ENCODE data around the gene OCA2.

Gene OCA2

DNA sequence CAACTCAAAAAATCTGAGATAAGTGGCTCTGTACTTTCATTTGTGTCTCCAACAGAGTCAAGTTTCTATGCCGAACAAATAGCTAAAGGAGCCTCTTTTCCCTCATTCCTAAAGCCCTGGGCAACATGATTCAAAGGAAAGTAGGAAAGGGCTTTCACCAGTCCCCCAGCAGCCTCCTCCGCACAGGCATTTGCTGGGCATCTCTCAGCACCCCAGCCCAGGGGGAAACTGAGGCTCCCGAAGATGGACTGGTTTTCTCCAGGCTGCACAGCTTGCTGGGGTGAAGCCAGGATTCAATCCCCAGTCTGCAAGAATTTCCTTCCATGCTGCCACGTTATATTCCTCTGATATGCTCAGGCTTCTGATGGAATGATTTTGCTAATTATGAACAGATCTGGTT lies 163.8 kb downstream of the OCA2 start:
- DNase-seq, result no peak

DNA sequence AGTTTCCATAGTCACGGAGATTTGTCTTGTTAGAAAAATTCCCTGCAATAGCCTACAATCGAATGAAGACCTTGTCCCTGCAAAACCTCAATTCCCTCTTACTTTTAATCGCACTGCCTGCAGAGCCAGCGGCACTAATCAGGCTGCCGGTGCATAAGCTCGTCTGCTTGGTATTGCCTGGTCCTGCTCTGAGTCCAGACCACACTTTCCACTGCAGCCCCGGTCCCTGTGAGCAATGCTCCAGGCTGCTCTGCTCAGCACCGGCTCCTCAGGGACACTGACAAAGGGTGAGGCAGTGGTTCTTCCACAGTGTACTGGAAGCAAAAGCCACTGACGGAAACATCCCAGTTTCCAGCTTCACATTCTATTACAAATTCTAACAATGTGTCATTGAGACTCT lies 164.3 kb downstream of the OCA2 start:
- DNase-seq, result no peak

DNA sequence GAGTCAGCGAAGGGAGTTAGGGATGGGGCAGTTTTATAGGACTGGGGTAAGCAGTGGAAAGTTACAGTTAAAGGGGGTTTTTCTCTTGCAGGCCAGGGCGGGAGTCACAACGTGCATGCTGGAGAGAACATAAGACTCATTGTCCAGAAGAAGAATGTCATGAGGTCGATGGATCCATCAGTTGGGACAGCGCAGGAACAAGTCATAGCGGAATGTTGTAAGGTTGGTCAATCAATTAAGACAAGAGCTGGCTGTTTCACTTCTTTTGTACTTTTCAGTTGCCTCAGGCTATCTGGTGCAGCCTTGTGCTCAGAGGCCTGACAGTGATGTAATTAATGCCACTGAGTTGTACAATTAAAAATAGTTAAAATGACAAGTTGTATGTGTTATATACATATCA lies 165.6 kb downstream of the OCA2 start:
- DNase-seq, result no peak

DNA sequence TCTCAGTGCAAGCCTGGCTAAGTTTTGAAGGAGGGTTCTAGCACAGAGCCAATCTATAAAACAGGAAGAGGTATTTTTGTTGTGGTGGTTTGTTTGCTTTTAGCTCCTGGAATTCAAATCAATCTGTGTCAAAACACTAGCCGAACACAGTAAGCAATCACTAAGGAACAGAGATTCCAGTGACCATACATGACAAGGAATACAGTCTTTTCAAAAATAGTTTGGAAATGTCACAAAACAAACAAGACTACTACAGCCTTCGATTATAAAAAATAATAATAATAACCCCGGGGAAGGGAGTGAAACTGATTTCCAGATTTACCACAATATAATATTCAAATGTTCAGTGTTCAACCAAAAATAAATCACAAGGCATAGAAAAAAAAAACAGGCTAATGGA lies 166.5 kb downstream of the OCA2 start:
- no peak for DNase-seq

DNA sequence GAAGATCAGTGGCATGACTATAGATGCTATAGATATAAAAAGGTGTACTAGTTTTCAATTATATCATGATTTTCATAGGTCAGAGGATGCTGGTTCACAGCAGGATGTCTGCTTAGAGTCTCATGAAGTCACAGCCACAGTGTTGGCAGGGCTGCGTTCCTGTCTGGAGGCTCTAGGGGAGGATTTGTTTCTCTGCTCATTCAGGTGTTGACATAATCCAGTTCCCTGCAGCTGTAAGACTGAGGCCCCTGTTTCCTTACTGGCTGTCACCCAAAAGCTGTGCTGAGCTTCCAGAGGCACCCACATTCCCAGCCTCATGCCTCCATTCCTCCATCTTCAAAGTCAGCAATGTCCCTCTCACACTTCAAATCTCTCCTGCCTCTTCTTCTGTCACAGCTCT lies 170.7 kb downstream of the OCA2 start:
- DNase-seq, result no peak

DNA sequence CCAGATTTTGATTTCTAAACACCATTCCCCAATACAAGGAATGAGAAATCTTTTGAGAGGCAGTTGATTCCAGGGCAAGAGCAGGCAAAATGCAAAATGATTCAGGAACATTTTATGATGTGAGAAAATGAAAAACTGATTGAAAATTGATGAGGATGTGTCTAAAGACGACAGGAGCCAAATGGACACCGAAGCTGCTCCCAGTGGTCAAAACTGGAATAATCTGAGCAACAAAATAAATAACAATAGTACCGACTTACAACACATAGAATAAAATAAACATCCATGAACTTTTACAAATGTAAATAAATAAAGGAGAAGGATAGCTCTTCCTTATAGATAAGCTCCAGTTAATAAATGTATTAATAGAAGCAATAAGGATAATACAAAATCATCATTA lies 186.8 kb downstream of the OCA2 start:
- DNase-seq, result no peak

DNA sequence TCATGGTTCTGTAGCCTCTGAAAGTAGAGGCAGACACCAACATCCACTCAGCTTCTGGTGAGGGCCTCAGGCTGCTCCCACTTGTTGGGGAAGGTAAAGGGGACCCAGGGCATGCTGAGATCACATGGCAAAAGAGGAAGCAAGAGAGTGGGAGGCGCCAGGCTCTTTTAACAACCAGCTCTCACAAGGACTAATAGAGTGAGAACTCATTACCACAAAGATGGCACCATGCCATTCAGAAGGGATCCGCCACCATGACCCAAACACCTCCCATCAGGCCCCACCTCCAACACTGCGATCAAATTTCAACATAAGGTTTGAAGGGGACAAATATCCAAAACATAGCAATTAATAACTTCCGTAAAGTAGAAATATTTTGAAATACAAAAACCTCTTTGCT lies 192.3 kb downstream of the OCA2 start:
- DNase-seq, result no peak

DNA sequence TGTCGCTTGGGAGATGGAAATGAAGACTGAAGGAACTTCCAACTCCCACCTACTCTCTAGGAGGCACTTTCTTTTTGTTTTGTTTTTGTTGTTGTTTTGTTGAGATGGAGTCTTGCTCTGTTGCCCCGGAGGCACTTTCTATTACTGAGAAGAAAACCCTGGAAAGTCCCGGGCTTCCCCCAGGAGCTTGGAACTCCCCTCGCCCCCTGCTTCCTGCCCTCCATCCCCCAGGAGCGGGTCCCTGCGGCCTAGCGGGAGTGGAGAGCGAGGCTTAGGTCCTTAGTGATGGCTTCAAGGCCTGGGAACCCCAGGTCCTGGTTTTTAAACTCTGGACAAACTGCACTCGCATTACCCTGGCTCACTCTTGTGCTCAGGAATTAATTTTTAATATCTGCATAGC lies 195.7 kb downstream of the OCA2 start:
- DNase-seq, result no peak

DNA sequence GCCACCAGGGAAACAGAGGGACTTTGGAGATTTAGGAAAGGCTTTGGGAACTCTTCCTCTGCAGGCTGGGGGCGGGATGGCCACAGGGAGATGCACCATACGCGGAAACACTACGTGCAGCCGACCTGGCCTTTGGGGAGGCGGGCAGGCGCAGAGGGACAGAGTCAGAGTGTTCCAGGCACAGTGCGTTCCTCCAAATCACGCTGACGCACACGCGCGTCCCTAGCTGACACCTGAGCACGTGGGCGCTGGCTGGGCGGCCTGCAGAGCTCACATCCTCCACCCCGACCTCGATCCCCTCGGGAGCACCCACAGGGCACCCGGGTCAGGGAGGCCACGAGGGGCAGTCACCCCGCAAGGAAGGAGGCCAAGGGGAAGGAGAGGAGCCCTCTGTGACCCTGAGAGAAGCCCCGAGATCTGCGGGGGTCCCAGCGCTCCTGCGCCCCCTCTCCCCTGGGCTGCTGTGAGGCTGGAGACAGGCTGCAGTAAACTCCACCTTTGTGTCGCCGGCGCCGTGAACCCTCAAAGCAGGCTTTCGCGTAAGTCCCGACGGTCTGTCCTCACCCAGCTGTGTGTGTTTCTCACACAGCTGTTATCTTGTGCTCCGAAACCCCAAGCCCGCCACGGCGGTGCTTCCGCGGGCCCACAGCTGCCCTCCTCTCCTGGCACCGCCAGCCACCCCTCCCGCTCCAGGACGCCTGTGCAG lies 196.3 kb downstream of the OCA2 start:
- DNase-seq, result no peak

DNA sequence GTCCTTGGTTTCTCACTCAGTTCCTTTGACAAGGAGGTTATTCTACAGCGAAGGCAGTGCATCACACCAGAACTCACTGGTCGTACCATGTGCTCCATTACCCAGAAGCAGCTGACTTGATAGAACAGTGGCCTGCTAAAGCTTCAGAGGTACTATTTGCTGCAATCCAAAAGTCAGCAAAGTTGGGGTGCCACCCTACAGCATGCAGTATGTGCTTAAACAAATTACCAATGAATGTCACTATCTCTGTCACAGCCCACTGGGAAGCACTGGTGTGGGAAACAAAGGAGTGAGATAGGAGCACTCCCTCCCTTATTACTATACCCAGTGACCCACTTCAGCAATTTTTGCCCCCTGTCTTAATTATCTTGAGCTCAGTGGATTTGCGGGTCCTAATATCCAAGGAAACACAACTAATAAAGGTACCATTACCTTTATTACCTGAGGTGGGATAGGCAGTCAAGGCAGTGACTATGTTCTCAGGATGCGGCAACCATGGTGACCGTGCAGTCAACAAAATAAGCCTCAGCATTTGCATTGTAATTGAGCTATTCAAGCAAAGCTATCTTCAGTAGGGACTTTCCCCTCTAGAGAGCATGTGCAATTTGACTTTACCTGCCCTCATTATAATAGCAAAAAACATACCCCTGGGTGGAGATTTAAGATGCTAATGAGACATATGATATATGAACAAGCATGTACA lies 199.4 kb downstream of the OCA2 start:
- no peak for DNase-seq

DNA sequence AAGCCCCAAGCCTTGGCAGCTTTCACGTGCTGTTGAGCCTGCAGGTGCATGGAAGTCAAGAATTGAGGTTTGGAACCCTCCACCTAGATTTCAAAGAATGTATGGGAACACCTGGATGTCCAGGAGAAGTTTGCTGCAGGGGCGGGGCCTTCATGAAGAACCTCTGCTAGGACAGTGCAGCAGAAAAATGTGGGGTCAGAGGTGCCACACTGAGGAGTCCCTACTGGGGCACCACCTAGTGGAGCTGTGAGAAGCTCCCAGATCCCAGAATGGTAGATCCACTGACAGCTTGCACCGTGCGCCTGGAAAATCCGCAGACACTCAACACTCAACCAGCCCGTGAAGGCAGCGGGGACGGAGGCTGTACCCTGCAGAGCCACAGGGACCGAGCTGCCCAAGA lies 201.6 kb downstream of the OCA2 start:
- no peak for DNase-seq

DNA sequence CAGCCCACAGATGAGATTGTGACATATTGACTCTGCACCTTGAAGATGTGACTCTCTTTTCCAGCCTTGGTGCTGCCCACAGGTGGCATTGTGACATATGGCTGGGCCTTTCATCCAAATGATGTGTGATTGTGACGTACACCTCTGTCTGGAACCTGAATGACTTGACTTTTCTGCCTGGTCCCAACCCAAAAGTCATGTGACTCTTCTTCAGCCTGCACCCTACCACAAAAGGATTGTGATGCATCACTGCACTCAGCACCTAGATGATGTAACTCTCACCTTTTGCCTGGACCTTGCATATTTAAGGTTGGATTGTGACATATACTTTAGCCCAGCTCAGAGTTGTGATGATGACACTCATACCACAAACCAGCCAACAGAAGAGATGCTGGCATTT lies 204.5 kb downstream of the OCA2 start:
- no peak for DNase-seq

DNA sequence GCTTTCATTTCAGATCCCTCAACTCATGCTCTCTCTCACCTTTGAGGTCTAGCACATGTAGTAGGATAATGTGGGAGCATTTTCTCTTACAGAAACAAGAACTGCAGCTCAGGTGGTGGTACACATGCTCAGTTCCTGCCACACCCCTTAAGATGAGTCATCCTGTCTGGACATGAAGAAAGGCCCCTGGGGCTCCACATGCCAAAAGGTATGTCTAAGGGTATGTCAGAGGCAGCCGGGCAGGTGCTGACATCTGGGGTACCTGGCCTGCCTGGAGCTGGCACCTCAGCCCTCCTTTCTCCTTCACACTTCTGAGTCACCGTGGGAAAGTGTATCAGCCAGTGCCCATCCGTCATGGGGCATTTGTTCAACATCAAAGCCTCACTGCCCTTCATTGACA lies 209.9 kb downstream of the OCA2 start:
- DNase-seq, result no peak

DNA sequence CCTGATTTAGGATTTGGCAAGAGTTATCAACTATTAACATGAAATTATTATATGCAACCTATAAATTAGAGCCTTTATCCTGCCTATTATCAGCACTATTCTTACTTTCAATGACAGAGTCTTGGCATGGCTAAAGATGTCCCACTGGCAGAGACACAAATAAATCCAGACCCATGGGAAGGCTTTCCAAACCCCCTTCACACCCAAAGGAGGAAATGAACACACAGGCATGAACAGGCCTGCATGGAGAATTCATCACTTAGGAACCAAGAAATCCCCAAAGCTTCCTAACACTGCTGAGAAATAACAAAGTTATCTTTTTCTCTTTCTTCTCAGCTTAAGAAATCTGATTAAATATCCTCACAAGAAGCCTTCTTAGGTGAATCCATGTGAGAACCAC lies 213.9 kb downstream of the OCA2 start:
- DNase-seq, result no peak

DNA sequence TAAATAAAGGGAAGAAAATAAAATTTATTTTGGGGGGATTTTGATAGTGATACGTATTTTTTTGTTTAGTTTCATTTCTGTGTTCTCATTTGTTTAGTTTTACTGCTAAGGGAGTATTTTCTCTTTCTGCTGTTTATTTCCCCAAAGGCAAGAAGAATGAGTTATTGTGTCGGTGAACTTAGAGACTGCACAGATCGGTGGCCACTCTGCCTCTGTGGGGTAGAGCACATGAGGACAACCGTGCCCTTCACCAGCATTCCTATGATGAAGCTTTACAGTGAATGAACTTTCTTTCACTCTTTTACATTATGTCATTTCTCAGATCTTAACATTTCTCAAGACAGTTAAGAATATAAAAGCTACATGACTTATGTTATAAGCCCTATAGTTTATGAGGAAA lies 214.4 kb downstream of the OCA2 start:
- DNase-seq, result no peak

DNA sequence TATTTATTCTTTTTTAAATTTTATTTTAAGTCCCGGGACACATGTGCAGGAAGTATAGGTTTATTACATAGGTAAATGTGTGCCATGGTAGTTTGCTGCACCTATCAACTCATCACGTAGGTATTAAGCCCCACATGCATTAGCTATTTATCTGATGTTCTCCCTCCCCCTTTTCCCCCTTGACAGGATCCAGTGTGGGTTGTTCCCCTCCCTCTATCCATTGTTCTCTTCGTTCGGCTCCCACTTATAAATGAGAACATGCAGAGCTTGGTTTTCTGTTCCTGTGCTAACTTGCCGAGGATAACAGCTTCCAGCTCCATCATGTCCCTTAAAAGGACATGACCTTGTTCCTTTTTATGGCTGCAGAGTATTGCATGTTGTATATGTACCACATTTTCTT lies 220.3 kb downstream of the OCA2 start:
- no peak for DNase-seq

DNA sequence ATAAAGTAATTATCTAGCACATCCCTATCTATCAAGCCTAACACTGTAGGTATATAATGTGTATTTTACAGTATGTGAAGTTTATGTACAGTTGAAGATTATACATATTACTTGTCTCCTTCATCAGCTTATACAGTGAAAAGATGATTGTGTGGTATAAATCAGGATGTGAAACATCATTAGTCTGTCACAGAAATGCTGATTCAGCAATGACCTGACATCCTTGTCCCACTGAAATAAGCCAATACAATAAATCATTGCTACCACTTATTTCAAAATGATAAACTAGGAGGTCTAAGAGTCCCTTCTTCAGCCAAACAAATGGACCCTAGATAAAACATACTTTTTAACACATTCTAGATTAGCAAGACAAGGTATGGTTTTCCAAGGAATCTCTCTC lies 225.3 kb downstream of the OCA2 start:
- DNase-seq, result no peak

DNA sequence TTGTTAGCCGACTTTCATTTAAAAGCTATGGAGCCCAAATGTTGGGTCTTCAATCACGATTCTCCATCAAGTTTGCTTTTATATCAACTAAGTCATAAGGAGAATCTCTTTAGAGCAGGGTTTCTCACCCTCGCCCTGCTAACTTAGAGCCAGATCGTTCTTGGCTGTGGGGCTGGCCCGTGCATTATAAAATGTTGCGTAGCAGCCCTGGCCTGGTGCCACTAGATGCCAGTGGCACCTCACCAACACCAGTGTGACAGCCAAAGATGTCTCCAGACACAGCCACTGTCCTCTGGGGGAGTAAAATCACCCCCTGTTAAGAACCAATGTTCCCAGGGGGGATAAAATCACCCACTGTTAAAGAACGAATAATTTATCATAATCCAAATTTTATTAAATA lies 226.1 kb downstream of the OCA2 start:
- DNase-seq, result no peak

DNA sequence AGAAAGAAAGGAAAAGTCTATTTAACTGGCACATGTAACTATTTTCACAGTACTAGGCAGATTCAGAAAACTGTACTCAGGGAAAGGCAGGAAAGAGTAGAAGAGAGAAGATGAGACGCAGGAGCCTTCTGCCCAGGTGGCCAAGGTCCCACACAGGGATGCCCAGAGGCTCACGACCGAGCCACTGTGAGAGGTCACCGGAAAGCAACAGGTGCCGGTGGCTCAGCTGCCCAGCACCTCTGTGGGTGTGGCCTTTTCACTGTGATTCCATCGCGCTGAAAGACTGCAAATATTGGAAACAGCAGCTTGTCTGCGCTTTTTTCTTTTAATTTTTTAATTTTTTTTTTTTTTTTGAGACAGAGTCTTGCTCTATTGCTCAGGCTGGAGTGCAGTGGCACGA lies 226.8 kb downstream of the OCA2 start:
- no peak for DNase-seq

DNA sequence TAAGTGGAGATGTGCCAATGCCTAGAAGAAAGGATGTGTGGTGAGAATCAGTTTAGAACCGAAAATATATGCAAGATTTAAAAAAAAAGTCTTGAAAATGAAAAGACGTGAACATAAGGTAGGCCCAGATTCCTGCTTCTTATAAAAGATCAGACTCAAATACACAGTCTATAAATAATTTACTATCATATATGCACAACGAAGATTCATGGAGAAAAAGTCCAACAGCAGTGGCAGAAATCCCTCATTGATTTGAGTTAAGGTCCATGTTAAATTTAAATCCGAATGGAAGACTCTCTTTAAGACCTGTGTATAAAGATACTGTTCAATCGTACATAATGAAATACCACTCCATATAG lies 227.2 kb downstream of the OCA2 start:
- DNase-seq, result no peak

DNA sequence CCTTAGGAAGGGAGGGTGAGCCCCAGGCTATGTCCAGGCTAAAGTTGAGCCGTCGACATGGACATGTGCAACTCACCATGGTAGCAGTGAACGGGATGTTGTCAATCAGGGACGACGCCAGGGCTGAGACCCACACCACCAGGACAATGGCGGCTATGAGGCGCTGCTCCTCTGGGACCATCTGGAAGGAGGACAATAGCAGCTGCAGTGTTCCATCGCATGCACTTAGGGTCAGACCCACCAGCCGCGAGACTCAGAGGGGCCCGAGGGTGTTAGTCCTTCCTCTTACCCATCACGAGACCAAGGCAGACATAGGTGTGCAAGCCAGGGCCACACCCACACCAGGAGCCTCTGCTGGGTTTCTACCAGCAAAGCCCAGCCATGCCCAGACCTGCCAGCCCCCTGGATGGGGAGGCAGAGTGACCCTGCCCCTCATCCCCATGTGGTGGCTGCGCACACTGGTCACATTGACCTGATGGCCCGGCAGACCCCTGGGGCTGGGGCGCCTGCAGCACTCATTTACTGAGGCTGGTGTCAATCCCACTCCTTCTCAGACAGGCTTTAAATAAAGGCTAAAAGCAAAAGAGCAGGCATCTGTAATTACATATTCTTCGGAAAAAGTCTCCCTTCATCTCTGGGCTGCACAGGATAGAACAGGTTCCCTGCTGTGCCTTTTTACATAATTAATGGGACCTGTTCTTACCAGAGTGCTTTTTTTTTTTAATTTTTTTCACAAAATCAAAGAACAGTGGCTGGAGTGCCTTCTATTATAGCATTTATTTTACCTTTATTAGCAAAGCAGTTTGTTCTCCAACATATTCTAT lies 227.8 kb downstream of the OCA2 start:
- no peak for DNase-seq

DNA sequence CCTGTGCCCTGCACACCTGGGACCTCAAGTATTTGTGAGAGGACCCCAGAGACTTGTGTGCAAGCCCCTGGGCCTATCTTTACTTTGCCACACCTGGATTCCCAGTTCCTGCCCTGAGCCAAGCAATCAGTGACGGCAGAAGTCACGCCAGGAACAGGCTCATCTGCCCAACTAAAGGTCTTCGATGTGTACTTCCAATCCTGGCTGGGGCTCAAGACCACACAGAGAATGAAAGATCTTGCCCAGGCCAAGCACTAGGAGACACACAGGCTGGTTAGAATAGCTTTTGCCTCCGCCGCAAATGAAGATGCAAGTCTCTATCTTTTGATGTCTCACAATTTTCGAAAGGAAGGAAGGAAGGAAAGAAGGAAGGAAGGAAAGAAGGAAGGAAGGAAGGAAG lies 228.8 kb downstream of the OCA2 start:
- no peak for DNase-seq

DNA sequence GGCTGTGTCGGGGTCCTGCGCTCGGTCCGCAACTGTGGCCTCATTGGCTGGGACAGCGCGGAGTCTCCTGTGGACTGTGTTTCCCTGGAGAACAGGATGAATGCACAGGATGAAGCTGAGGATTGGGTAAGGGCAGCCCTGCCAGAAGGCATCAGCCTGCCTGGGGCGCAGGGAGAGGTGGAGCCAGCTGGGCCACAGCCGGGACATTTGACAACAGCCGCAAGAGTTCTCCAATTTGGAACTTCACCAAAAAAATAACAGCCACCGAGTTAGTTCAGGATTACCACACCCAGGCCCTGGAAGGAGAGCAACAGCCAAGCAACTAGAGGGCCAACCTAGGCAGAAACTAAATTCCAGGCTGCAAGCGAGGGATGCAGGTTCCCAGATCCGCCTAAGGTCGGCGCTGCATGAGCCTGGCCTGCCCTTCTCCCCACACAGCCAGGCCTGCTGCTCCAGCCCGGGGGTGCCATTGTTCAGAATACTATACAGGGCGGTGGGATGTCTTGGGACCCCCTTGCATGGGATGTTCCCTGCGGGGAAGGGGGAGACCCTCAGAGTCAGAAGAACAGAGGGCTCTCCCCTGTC lies 229.3 kb downstream of the OCA2 start:
- DNase-seq, result no peak

DNA sequence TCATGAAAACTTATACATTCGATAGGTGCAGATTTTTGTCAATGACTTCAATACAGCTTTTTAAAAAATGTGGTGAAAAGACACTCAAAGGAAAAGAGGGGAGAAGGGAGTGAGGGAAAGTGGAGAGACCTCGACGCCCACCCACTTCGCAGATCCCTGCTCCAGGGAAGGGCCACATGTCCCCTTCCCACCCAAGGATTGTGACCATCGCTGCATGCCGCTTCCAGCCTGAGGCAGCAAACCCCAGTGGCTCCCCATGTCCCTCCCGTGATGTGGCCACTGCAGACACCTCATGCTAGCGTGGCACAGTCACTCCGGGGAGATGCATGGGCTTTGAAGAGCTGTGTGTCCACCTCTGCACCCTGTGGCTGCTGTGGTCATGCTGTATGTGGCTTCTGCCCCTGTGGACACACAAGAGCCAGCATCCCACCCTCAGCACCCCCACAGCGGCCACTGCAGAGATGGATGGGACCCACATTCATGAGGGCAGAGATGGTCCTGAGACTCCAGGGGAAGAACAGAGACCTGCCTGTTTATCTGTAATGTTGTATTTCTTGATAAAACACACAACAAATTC lies 230.2 kb downstream of the OCA2 start:
- no peak for DNase-seq
